ENCODE measurements around the gene DOC2B.

DNA sequence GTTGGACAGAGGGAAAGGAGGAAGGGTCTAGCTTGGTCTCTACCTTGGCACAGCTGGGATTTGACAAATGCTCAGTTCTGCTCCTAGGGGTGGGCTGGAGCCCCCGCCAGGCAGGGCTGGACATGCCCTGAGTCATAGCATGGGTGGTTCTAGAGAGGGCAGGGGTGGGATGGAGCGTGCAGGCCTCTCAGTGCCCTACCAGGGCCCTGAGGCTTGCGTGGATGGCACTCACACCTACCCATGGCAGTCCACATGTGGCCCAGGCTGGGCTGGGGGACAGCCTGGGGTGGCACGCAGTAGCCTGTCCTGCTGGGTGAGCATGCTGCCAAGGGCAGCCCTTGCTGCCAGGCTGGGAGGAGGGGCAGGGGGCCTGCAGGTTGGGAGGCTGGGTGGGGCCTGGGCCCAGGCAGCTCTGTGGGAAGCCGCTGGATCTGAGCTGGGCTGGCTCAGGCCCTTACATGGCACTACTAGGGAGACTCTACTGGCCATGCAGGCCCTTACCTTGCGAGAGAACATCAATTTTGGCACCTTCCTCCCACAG, 11.2 kb downstream of the DOC2B start:
- TF ChIP-seq, protein P1, sequence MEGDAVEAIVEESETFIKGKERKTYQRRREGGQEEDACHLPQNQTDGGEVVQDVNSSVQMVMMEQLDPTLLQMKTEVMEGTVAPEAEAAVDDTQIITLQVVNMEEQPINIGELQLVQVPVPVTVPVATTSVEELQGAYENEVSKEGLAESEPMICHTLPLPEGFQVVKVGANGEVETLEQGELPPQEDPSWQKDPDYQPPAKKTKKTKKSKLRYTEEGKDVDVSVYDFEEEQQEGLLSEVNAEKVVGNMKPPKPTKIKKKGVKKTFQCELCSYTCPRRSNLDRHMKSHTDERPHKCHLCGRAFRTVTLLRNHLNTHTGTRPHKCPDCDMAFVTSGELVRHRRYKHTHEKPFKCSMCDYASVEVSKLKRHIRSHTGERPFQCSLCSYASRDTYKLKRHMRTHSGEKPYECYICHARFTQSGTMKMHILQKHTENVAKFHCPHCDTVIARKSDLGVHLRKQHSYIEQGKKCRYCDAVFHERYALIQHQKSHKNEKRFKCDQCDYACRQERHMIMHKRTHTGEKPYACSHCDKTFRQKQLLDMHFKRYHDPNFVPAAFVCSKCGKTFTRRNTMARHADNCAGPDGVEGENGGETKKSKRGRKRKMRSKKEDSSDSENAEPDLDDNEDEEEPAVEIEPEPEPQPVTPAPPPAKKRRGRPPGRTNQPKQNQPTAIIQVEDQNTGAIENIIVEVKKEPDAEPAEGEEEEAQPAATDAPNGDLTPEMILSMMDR (IDR thresholded peaks at IDR 0.05; ENCODE audit: low read depth, low read length, poor library complexity, severe bottlenecking): no peak
- no peak for TF ChIP-seq EZH2phosphoT487 (IDR thresholded peaks at IDR 0.05; ENCODE audit: borderline replicate concordance, low read length)

Data from DOHH2 (cell line).